ENCODE results near the gene NR3C2. TPM values are rescaled to one million over a fixed set of nuclear protein-coding genes. Genes with fewer than 3 reads are reported as not detected.
"Not testable (repeated sequence)": the region's sequence is repeated elsewhere in the genome, so short reads cannot be mapped to it uniquely, and the experiment has no call there.

The NR3C2 gene
- polyA plus RNA-seq, 12 donors: 10.3 to 24.0 (median 17.4) TPM; not detected in 1

- no peak for DNase-seq
Measured at GRCh38 chr4:148373093-148373492, 69.1 kb downstream of the NR3C2 start.

- DNase-seq: peak; percentile 11
Measured at GRCh38 chr4:148369919-148370318, 72.3 kb downstream of the NR3C2 start.

- no peak for DNase-seq
Measured at GRCh38 chr4:148367756-148368155, 74.5 kb downstream of the NR3C2 start.

- DNase-seq: no peak
Measured at GRCh38 chr4:148366251-148366650, 76.0 kb downstream of the NR3C2 start.

GRCh38 chr4:148364525-148364924, 77.7 kb downstream of the NR3C2 start:
- DNase-seq: no peak

DNA sequence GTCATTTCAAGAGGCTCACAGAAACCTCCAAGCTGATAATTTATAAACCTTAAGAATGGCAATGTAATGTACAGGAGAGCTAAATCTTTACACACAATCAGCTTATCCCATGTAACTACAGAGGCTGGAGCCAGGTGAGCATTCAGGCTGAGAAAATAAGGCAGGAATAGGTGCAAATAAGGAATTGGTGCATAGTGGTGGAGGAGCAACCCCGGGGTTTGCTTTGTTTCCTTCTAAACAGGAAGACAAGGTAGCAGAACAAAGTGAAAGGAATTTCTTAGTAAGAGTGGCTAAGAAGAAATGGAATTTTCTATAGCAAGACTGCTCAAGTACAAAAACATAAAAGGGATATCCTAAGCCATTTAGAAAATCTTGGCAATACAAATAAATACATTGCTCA, 82.4 kb downstream of the NR3C2 start:
- no peak for DNase-seq

- DNase-seq: no peak
Measured at GRCh38 chr4:148355442-148356123, 86.6 kb downstream of the NR3C2 start.

- no peak for DNase-seq
Measured at GRCh38 chr4:148354186-148354585, 88.0 kb downstream of the NR3C2 start.

- DNase-seq: no peak
Measured at GRCh38 chr4:148353571-148353970, 88.6 kb downstream of the NR3C2 start.

DNA sequence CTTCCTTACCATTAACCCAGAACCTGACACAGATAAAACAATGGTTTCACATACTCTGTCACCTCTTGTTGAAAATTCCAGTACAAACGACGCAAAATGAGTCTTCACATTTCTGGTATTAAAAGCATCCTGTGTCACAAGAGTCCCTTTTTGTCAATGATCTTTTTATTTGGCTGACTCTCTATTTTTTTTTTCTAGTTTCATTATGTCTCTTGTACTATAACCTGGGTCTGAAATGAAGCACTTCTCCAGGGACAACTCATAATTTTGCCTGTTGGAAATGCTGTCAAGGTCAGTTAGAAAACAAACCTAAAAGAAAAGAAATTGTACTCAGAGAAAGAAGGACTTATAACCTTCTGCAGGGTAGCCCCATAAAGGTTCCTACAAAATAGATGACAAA, 93.1 kb downstream of the NR3C2 start:
- no peak for DNase-seq

- no peak for DNase-seq
Measured at GRCh38 chr4:148346657-148347056, 95.6 kb downstream of the NR3C2 start.

DNA sequence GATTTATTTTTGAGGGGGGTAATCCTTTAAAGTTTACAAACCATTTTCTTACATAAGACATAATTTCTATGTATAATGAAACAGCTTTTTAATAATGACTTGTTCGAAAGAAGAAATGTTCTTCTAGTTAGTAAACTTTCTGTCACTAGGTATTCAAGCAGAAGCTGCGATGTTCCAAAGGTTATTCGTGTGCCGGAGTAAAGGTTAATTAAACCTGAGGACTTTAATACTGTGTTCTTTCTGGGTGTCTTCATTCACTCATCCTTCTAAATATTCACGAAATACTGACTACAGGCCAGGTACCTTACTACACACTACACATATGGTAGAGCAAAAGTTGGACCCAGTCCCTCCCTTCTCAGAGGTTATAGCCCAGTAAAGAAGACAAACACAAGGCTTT, 96.7 kb downstream of the NR3C2 start:
- no peak for DNase-seq

DNA sequence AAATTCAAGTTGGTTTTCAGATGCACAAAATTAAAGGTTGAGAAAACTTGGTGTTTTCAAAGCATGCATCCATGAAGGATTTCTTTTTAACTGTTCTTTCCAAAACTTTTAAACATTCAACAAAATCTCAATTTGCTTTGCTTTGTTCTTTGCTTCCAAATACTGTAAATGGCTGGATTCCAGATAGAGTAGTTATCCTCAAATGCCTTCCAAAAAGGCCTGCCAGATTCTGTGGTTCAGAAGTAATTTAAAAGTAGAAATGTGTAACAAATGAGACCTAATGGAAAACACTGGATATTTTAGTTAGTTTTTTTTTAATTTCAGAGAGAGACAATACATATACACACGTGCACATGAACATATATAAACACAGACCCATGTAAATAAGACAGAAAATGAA, 97.3 kb downstream of the NR3C2 start:
- peak; percentile 48 for DNase-seq

DNA sequence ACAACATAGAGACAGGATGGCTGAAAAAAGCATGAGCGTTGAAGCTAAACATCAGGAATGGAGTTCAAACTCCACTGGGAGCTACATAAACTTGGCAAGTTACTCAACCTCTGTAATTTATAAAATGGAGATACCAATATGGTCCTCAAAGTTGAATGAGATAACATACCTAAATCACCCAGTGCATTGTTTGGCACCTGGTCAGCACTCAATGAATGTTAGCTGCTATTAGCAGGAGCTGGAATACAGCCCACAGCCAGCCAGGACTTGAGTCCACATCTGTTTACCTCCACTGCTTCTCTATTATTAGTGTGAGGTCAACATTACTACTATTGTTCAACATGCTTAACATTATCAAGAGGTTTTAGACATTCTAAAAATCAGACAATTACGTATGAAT, 97.9 kb downstream of the NR3C2 start:
- DNase-seq: peak; percentile 25

DNA sequence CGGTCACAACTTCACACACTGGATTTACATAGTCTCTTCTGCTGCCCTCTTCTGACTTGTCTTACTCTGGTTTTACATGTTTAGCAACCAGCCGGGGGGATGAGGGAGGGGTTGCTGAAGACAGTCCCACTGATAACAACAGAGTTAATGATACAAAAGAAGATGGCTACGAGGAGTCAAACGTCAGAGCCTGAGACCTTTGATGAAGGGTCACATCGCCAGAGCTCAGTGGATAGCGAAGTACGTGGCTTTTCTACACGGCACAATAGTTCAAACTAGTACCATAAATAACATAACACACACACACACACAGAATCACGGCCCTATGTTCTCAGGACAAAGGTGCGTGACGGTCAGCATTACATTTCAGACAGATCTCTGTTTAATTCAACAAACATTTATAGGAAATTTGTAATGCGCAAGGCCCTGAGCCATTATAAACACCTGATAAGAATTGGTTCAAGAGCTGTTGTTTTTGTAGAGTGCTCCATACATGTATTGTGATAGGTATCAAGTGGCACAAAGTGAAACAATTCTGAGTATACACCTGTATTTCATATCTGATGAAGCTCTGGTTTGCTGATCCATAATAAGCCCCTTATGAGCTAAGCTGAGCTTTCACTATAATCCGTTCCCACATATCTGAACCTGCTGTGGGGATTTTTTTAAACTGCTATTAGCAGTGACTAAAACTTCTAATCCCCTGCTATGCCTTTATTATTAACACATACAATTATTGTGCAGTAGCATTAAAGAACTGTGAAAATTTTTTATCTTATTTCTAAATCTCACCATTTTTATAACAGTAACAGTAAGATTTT, 100.0 kb downstream of the NR3C2 start:
- no peak for DNase-seq

DNA sequence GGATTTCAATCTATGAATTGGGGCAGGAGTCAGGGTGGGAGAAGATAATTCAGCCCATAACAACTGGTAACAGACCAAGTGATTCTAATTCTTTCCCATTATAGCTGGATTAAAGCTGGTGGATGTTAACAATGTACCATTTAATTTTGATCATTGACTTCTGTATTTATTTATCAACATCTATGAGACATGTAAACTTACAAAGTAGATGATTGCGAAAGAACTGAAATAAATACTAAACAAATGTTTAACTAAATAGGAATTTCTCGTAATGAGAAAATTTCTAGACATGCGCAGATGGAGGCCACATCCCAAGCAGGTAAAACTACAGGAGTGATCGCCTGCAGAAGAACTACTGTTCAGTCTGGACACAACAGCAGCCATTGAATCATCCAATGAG, 107.1 kb downstream of the NR3C2 start:
- no peak for DNase-seq

DNA sequence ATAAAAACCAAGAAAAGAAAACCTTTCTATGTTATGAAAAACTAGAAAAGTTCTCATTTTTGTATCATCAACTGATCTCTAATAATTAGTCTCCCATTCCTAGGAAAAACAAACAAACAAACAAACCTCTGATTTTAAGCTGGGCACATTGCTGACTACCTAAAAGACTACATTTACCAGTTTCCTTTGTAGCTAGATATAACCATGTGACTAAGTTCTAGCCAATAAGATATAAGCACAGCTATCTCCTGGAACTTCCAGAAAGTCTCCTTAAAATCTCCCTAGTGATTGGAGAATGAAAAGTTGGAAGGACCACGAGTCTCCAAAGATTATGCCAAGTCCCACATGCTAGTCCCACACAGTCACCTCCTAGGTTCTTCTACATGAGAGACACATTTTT, 108.9 kb downstream of the NR3C2 start:
- DNase-seq: no peak

DNA sequence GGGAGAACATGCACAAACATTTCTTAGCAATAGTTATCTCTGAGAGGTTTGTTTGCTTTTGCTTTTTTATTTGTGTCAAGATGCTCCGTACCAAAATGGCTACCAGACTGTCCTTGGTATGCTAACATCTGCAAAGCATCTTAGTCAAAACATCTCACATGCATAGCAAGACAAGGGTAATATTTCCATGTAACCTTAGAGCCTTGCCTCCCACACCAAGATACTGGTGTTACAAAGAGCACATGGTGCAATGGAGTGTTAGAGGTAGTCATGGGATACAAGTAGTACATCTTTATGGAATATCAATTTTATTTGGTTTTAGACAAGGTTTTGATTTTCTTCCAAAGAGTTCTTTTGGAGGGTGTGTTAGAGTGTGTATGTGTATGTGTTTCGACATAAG, 109.7 kb downstream of the NR3C2 start:
- no peak for DNase-seq

- no peak for DNase-seq
Measured at GRCh38 chr4:148330724-148331123, 111.5 kb downstream of the NR3C2 start.

DNA sequence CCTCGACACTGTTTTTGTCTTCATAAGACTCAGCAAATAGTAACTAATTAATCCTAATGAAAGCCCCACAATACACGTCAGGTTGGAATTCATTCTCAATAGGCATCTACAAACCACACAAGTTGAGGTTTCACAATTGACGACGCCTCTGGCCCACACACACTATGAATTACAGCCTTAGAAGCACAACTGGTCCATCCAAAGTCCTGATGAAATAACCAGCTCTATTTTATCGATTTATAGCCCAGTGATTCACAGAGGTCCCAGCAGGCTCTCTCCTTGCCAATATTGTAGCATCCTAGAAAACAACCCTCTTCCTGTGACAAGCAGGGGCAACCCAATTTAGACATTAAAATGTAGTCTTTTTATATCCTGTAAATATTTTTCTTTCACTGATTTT, 112.1 kb downstream of the NR3C2 start:
- no peak for DNase-seq

- DNase-seq: no peak
Measured at GRCh38 chr4:148329751-148330150, 112.5 kb downstream of the NR3C2 start.

DNA sequence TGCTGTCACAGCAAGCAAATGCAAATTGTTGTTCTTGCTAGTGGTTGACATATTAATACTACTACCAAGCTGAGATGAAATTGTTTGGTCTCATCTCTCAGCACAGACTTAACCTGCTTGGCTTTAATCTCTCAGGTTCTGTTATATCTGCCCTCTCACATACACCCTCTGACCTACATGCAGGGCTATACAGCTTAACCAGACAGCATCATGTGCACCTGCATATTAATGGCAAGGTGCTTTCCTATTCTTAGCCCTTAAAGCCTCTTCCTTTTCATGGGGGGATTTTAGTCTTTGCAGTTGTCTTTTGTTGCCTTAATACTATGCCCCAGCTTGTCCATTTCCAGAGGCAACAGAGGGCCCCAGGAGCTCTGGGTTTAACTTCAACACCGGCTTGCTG, 114.5 kb downstream of the NR3C2 start:
- DNase-seq: no peak

DNA sequence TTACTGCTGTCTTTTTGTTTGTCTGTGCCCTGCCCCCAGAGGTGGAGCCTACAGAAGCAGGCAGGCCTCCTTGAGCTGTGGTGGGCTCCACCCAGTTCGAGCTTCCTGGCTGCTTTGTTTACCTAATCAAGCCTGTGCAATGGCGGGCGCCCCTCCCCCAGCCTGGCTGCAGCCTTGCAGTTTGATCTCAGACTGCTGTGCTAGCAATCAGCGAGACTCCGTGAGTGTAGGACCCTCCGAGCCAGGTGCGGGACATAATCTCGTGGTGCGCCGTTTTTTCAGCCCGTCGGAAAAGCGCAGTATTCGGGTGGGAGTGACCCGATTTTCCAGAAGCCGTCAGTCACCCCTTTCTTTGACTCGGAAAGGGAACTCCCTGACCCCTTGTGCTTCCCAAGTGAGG, 118.9 kb downstream of the NR3C2 start:
- DNase-seq: not testable (repeated sequence)

DNA sequence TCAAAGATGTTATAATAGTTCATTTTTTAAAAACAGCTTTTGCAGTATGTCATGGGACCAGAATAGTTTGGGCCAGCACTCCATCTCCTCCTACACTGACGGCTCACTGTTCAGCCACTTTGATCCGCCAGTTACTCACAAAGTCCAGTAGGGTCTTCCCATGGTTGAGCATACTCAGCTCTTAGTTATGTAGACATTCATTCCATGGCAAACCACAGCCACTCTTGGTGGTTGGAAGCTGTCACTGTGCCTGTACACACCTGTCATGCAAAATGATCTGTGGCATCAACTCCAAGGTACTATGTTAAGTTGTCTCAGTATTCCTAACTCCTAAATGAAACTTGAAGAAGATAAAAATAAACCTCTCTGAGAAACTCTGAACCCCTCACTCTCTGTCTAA, 127.2 kb downstream of the NR3C2 start:
- no peak for DNase-seq
